Left ventricle myocardium inferior (tissue), 1 donor: Measurements from ENCODE around the gene RER1. TPM values are rescaled to one million over a fixed set of nuclear protein-coding genes. Genes with fewer than 3 reads are reported as not detected.

Experiments used
- DNase-seq: peaks from one replicate; pipeline ENCODE4 v3.0.0-alpha.2; 2020
- H3K27ac ChIP-seq: fragments of 200-600 bp; replicated peaks from 2 replicates; pipeline ENCODE4 v1.8.0; 2021
- H3K27me3 ChIP-seq: fragments of 200-600 bp; 2 replicates; pipeline ENCODE4 v1.8.0; 2021; ENCODE audit warnings: low read depth
- H3K36me3 ChIP-seq: fragments of 200-600 bp; 2 replicates; pipeline ENCODE4 v1.8.0; 2021
- H3K4me1 ChIP-seq: fragments of 200-600 bp; 2 replicates; pipeline ENCODE4 v1.8.0; 2021
- H3K4me3 ChIP-seq: fragments of 200-600 bp; 2 replicates; pipeline ENCODE4 v1.8.0; 2021; ENCODE audit warnings: mild to moderate bottlenecking, moderate library complexity
- H3K9me3 ChIP-seq: fragments of 200-600 bp; replicated peaks from 2 replicates; pipeline ENCODE4 v1.8.0; 2021
- CTCF ChIP-seq: fragments of 200-600 bp; IDR thresholded peaks from 2 replicates; pipeline ENCODE4 v1.8.0; 2021; ENCODE audit warnings: antibody characterized with exemption, mild to moderate bottlenecking, borderline replicate concordance
- intact Hi-C: fragments of 100-400 bp; cut with micrococcal nuclease; formaldehyde crosslinking; loops from one replicate; pipeline ENCODE4 v1.11.0; 2022
- total RNA-seq: library from RNA; stranded (reverse); fragmentation: NEBNext Ultra II Directional; extraction: Animal tissue kit (Norgen Biotek cat#: 25700); gene quantifications from one replicate; pipeline ENCODE4 v1.2.1, GENCODE V29; 2021
- donor health status: DM: no; HTN: yes; CAD: no; lungs with severe emphysema.

The RER1 gene
- total RNA-seq, 1 donor from 2014 or later: 80.5 TPM

DNA sequence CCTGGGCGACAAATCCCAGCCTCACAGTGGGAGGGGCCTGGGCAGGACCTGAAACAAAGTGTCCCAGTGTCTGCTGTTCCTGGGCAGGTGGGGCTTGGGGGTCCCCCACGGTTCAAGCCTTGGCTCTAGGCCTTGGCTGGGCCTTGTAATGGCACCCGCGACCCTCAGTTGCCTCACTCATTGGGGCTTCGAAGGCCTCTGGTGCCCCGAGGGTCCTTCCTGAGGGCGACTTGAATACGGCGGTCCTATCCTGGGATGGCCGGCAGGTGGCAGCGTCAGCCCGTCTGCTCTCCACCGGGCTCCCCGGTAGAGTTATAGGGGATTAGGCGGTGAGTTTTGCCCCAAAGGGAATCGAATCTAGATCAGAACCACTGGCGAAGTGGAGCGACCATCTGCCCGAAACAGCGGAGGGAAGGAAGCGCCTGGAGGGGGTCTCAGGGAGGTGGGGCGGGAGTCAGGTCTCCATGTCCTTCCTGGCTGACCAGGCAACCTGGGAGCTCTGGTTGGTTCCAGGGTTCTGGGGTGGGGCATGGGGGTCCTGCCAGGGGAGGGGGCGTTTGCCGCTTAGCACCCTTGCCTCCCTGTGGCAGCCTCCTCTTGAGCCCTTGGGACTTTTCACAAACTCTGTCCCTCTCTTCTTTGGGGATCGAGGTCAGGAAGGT, 22.8 kb downstream of the RER1 start:
- peaks cover 44% of the 10 kb centered on the region for H3K27me3 ChIP-seq
- H3K4me3 ChIP-seq: no peak overlapping the region
- peak; percentile 72 for DNase-seq
- no peak overlapping the region for H3K27ac ChIP-seq
- H3K4me1 ChIP-seq: peaks cover 34% of the 10 kb centered on the region
- intact Hi-C loops: no loop called here
- H3K36me3 ChIP-seq: no peaks in the 10 kb centered on the region
- TF ChIP-seq CTCF: peak; percentile 93
- H3K9me3 ChIP-seq: no peaks in the 10 kb centered on the region

DNA sequence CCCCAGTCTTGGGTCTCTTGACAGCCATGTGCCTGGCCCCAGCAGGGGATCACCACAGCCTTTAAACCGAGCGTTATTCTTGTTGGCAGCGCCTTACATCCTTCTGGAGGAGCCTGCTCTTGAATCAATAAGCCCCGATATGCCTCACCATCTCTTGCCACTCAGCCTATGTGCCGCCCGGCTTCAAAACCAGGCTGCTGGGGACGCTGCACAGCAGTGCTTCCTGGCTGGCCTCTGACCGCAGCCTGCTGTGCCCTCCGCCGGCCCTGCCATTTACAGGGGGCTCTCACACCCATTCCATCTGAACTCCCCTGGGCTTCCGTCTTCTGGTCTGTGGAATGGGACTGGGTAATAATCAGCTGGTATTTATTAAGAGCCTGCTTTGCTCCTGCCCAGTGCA, 23.7 kb downstream of the RER1 start:
- no peak for TF ChIP-seq CTCF
- intact Hi-C loops: loop anchor here (5.0 kb wide), 1 partner anchor 372 kb away; no protein-coding TSS in a partner anchor
- Histone ChIP-seq H3K9me3 (no peaks in the 10 kb centered on the region), H3K4me3 (no peak overlapping the region), H3K27ac (no peak overlapping the region), H3K36me3 (no peaks in the 10 kb centered on the region), H3K4me1 (peaks cover 34% of the 10 kb centered on the region), H3K27me3 (peaks cover 53% of the 10 kb centered on the region)
- no peak for DNase-seq

DNA sequence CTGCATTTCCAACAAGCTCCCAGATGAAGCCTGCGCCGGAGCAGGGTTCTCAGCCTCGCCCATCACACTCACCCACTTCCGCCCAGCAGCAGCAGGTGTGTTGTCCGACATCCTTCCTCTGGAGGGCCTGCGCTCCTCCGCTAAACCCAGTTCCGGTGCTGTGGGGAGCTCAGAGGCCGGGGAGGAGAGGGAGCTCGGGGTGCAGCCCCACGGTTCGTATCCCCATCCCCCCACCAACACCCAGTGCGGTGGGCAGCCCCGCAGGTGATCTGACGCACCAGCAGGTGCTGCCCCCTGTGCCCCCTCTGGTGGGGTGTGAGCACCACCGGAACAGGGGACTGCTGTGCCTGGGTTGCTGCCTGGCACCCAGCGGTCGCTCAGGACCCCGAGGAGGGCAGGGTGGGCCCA, 24.2 kb downstream of the RER1 start:
- Histone ChIP-seq H3K36me3 (no peaks in the 10 kb centered on the region), H3K27ac (no peak overlapping the region), H3K27me3 (peaks cover 58% of the 10 kb centered on the region), H3K4me3 (no peak overlapping the region), H3K4me1 (peaks cover 34% of the 10 kb centered on the region), H3K9me3 (no peaks in the 10 kb centered on the region)
- intact Hi-C loops: loop anchor here (5.0 kb wide), 1 partner anchor 371 kb away; no protein-coding TSS in a partner anchor
- TF ChIP-seq CTCF: no peak
- DNase-seq: no peak

- Histone ChIP-seq H3K36me3 (no peaks in the 10 kb centered on the region), H3K27me3 (peaks cover 64% of the 10 kb centered on the region), H3K27ac (no peak overlapping the region), H3K4me3 (no peak overlapping the region), H3K4me1 (peaks cover 30% of the 10 kb centered on the region), H3K9me3 (no peaks in the 10 kb centered on the region)
- no peak for DNase-seq
- intact Hi-C loops: loop anchor here (5.0 kb wide), 1 partner anchor 371 kb away; no protein-coding TSS in a partner anchor
- no peak for TF ChIP-seq CTCF
These were observed 24.8 kb downstream of the RER1 start for GRCh38 chr1:2416403-2416802.

DNA sequence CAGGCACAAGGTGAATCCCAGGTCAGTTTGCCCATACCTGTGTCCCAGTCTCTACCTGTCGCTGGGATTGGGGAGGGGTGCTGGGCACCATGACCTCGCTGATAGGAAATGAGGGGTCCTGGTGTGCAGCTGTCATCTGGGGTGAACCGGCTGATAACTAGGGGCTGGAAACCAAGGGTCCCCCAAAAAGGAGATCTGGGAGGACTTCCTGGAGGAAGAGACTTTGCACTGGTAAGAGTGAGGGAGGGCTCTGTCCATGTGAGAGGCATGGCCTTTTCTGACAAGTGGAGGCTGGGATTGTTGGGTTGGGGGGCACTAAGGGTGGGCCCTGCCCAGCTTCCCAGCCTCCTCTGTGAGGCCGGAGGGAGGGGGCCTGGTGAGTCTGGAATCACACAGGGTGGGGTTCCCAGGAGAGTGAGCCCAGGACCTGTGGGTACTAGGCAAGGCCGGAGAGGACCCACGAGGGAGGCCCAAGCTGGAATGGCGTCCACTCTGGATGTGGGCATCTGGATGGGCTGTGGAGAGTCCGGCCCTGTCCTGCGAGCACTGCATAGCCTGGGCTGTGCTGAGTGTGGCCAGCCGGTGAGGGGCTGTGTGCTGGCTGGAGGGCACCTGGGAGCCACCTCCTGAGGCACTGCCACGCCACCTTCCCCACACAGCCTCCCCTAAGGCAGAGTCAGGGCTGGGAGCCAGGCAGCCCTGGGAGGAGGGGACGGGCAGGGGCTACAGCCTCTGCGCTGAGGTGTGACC, 25.6 kb downstream of the RER1 start:
- no peaks in the 10 kb centered on the region for H3K36me3 ChIP-seq
- no peak for TF ChIP-seq CTCF
- H3K9me3 ChIP-seq: peaks cover 1% of the 10 kb centered on the region
- DNase-seq: no peak
- H3K4me1 ChIP-seq: peaks cover 22% of the 10 kb centered on the region
- no peak overlapping the region for H3K27ac ChIP-seq
- no peak overlapping the region for H3K4me3 ChIP-seq
- peaks cover 72% of the 10 kb centered on the region for H3K27me3 ChIP-seq
- intact Hi-C loops: loop anchor here (5.0 kb wide), 1 partner anchor 370 kb away; no protein-coding TSS in a partner anchor
